GM12874 (cell line): Measurements from ENCODE around the gene STIP1.

Experiments
- TF ChIP-seq, protein P1 (sequence below): IDR thresholded peaks from 2 replicates; pipeline ENCODE4 v1.5.1; 2011; ENCODE audit warnings: low read depth, mild to moderate bottlenecking, control low read depth, low read length, moderate library complexity; ENCODE audit not compliant: insufficient read depth

The STIP1 gene

GRCh38 chr11:64144587-64145472, 41.1 kb upstream of the STIP1 start:
- TF ChIP-seq, protein P1, sequence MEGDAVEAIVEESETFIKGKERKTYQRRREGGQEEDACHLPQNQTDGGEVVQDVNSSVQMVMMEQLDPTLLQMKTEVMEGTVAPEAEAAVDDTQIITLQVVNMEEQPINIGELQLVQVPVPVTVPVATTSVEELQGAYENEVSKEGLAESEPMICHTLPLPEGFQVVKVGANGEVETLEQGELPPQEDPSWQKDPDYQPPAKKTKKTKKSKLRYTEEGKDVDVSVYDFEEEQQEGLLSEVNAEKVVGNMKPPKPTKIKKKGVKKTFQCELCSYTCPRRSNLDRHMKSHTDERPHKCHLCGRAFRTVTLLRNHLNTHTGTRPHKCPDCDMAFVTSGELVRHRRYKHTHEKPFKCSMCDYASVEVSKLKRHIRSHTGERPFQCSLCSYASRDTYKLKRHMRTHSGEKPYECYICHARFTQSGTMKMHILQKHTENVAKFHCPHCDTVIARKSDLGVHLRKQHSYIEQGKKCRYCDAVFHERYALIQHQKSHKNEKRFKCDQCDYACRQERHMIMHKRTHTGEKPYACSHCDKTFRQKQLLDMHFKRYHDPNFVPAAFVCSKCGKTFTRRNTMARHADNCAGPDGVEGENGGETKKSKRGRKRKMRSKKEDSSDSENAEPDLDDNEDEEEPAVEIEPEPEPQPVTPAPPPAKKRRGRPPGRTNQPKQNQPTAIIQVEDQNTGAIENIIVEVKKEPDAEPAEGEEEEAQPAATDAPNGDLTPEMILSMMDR: no peak

- TF ChIP-seq, protein P1: peak; percentile 89
Observed at GRCh38 chr11:64146036-64146955, 39.7 kb upstream of the STIP1 start.

DNA sequence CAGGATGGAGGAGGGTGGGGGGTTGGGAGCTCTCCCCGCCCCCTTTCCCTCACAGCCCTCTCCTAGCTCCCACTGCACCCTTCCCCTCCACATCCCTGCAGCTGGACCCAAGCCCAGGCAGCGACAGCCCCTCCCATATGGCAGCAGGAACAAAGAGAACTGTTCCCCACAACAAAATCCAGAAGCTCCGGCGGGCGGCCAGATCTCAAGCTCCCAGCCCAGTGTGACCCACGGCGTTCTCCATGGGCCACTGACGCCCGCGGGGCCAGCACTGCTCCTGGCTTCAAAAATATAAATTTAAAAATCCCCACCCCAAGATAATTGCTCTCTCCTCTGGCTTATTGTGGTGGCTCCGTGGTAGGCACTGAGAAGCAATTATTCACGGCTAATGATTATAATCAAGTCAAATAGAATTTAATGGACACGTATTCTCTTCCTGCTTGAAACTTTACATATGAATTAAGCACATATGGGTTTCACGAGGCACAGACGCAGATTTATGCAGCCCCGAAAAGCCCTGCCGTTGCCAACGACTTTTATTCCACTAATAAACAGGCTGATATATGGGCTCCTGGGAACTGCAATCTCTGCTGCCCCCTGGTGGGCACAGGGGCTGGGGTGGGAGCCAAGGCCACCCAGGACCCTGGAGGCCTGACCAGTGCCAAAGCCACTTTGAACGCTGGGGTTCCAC, 37.6 kb upstream of the STIP1 start:
- TF ChIP-seq, protein P1: peak; percentile 87

DNA sequence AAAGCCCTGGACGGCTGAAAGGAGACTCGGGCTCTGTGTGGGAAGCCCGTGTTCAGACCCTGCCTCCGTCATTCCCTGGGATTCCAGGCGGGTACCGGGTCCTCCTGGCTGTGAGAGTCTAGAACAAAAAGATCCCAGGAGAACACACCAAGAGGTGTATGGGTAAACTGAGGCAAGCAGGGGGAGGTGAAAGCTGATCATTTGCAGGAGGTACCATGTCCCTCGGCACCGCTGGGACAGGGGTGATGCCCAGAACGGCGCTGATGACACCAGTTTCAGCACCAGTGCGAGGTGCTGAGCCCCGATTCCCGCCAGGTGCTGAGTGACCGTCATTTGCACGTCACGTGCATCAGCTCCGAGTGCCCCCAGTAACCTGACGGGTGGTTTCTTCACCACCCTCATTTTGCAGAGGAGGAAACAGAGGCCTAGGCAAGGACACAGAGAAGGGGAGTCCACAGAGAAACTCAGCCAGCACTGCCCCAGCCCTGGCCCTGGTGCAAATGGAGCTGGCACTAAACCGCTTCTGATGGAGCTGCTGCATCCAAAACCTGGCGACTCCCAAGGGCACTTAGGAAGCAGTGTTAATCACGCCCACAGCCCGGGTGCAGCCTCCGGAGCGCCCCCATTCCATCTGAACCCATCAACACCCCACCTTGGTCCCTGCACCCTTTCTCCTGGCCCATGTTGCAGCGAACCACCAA, 36.9 kb upstream of the STIP1 start:
- TF ChIP-seq, protein P1: no peak

DNA sequence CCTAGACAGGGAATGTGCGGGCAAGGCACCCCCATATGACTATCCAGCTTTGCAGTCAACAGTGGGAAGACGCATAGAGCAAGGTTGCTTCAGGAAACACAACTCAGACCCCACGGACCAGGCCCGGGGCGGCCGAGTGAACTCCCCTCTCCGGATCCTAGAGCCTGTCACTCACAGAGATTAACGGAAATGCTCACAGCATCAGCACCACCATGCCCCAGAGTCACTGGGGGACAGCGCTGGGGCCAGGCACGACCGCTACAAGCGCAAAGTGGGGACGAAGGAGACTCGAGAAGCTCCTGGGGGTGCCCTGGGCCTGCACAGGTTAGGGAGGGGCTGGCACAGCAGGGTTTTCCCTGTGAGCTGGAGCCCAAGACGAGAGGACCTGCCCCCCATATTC, 35.9 kb upstream of the STIP1 start:
- TF ChIP-seq, protein P1: no peak

- TF ChIP-seq, protein P1: no peak
Observed at GRCh38 chr11:64150481-64151239, 35.3 kb upstream of the STIP1 start.
